C4-2B (cell line): ENCODE results near the gene CST9.

ENCODE experiments used
- H3K27ac ChIP-seq: fragments of 450-650 bp; 2 replicates; pipeline ENCODE4 v1.5.1; 2017
- ZFX ChIP-seq: fragments of 450-650 bp; IDR thresholded peaks from 2 replicates; pipeline ENCODE4 v1.6.1; 2017
- TF ChIP-seq, protein P1 (sequence below): fragments of 450-650 bp; conservative IDR thresholded peaks from 2 replicates; pipeline ENCODE4 v1.5.1; 2017; ENCODE audit warnings: mild to moderate bottlenecking

Gene CST9

DNA sequence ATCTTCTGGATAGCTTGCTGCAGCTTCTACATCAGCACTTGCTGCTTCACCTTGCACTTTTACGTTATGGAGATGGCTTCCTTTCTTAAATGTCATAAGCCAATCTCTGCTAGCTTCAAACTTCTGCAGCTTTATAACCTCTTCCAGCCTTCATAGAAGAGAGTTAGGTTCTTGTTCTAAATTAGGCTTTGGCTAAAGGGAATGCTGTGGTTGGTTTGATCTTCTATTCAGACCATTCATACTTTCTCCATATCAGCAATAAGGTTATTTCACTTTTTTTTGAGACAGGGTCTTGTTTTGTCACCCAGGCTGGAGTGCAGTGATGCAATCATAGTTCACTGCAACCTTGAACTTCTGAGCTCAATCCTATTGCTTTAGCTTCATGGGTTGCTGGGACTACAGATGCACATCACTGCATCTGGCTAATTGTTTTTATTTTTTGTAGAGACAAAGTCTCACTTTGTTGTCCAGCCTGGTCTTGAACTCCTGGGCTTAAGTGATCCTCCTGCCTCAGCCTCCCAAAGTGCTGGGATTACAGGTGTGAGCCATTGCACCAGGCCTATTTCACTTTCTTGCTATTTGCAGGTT lies 44.2 kb upstream of the CST9 start:
- H3K27ac ChIP-seq = no peak overlapping the region
- no peak for TF ChIP-seq ZFX
- TF ChIP-seq, protein P1, sequence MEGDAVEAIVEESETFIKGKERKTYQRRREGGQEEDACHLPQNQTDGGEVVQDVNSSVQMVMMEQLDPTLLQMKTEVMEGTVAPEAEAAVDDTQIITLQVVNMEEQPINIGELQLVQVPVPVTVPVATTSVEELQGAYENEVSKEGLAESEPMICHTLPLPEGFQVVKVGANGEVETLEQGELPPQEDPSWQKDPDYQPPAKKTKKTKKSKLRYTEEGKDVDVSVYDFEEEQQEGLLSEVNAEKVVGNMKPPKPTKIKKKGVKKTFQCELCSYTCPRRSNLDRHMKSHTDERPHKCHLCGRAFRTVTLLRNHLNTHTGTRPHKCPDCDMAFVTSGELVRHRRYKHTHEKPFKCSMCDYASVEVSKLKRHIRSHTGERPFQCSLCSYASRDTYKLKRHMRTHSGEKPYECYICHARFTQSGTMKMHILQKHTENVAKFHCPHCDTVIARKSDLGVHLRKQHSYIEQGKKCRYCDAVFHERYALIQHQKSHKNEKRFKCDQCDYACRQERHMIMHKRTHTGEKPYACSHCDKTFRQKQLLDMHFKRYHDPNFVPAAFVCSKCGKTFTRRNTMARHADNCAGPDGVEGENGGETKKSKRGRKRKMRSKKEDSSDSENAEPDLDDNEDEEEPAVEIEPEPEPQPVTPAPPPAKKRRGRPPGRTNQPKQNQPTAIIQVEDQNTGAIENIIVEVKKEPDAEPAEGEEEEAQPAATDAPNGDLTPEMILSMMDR = no peak

DNA sequence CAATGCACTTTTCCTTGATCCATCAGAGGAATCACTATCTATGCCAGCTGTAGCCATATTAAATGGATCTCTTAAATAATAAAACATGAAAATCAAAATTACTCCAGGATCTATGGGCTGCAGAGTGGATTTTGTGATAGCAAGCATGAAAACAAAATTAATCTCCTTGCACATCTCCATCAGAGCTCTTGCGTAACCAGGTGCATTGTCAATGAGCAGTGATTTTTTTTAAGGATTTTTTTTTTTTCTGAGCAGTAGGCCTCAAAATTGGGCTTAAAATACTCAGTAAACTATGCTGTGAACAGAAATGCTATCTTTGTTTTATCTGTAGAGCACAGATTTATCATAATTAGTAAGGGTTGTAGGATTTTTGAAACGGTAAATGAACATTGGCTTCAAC lies 43.5 kb upstream of the CST9 start:
- no peak for TF ChIP-seq ZFX
- TF ChIP-seq, protein P1 = no peak
- H3K27ac ChIP-seq = no peak overlapping the region

- no peak for TF ChIP-seq ZFX
- TF ChIP-seq, protein P1 = no peak
Observed at GRCh38 chr20:23647346-23647745, 41.6 kb upstream of the CST9 start.

GRCh38 chr20:23646106-23646873 lies 40.6 kb upstream of the CST9 start:
- no peak overlapping the region for H3K27ac ChIP-seq
- TF ChIP-seq, protein P1 = no peak
- no peak for TF ChIP-seq ZFX

More at GRCh38 chr20:23647346-23647745, 41.6 kb upstream of the CST9 start:
- H3K27ac ChIP-seq = no peak overlapping the region

- H3K27ac ChIP-seq = no peak overlapping the region
- TF ChIP-seq ZFX = no peak
- TF ChIP-seq, protein P1 = no peak
Observed at GRCh38 chr20:23645575-23645974, 39.9 kb upstream of the CST9 start.

DNA sequence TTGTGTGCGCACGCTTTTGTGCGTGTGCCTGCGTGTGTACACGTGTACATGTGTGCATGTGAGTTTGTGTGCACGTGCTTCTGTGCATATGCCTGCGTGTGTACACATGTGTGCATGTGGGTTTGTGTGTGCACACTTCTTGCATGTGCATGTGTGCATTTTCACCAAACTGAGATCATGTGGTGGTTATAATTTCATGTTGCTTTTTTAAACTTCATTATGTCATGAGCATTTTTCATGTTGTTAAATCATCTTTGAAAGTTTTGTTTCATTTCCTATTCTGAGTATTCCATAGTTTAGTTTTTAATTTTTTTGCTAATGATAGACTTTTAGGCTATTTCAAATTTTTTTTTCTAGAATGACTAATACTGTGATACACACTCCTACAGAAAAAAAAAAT lies 38.4 kb upstream of the CST9 start:
- no peak for TF ChIP-seq ZFX
- TF ChIP-seq, protein P1 = no peak

GRCh38 chr20:23643659-23644058 lies 37.9 kb upstream of the CST9 start:
- no peak overlapping the region for H3K27ac ChIP-seq
- TF ChIP-seq, protein P1 = no peak
- no peak for TF ChIP-seq ZFX

More for the DNA sequence above, 38.4 kb upstream of the CST9 start:
- H3K27ac ChIP-seq = no peak overlapping the region
